ENCODE measurements around the gene BPIFB2.
"Not testable (repeated sequence)": the region's sequence is repeated elsewhere in the genome, so short reads cannot be mapped to it uniquely, and the experiment has no call there.

Gene BPIFB2, protein sequence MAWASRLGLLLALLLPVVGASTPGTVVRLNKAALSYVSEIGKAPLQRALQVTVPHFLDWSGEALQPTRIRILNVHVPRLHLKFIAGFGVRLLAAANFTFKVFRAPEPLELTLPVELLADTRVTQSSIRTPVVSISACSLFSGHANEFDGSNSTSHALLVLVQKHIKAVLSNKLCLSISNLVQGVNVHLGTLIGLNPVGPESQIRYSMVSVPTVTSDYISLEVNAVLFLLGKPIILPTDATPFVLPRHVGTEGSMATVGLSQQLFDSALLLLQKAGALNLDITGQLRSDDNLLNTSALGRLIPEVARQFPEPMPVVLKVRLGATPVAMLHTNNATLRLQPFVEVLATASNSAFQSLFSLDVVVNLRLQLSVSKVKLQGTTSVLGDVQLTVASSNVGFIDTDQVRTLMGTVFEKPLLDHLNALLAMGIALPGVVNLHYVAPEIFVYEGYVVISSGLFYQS

DNA sequence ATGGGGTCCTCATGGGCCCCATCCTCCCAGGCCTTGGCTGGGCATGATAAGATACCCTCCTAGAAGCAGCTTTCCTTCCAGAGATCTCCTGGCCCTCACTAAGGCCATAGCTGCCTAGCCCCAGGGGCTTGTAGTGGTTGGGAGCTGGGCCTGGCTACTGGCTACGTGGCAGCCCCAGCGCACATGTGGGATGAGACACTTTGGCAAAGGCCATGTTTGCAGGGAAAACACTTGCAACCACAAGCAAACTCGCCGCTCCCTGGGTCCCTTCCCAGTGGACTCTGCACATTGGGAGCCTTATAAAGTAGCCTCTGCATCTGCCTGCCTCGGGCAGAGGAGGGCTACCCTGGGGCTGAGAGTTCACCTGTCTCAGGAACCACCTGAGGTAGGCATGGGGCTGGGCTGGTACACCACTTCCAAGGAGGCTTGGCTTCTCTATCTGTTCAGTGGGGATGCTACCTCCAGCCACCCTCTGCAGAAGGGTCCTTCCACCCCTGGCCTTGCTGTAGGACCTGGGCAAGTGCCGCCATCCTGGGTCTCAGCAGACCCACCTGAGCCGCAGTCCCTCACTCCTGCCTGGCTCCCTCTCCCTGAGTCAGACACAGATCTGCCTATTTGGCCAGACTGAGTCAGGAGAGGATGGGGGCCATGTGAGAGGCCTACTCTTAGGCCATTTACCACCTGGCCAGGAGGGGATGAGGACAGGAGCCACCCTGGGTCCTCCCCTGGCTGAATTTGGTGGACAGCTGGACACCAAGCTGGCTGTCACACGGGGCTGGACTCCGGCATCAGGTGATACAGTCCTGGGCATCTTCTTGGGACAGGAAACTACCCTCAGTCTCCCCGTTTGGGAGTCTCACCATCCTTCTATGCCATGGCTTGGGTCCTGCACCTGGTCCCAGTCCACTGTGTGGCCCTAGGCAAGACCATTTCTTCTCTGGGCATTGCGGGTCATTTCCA lies at the start of gene BPIFB2:
BPIFB2 (plus strand) TSS at position 329 of the 960 bp plus-strand sequence. CDS start 871 bp downstream, outside the sequence.
- no peak for DNase-seq (ENCODE audit: low read depth)

DNA sequence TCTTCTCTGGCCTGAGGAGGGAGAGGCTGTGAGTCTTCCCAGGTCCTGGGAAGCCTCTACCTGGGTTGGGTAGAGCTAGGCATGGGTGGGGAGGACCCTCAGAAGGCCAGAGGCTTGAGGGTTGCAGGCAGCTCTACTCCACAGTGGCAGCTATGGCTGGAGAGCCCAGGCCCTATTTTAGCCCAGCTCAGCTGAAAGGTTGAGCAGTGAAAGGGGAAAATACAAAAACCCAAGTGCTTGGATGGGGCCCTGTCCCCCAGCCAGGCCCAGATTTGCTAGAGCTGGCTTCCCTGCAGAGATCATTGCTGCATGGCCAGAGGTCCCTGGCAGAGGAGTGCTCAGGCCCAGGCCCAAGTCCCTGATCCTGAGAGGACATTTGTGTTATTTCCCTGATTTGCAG lies 48.9 kb upstream of the BPIFB2 start:
- no peak for DNase-seq (ENCODE audit: low read depth)

DNA sequence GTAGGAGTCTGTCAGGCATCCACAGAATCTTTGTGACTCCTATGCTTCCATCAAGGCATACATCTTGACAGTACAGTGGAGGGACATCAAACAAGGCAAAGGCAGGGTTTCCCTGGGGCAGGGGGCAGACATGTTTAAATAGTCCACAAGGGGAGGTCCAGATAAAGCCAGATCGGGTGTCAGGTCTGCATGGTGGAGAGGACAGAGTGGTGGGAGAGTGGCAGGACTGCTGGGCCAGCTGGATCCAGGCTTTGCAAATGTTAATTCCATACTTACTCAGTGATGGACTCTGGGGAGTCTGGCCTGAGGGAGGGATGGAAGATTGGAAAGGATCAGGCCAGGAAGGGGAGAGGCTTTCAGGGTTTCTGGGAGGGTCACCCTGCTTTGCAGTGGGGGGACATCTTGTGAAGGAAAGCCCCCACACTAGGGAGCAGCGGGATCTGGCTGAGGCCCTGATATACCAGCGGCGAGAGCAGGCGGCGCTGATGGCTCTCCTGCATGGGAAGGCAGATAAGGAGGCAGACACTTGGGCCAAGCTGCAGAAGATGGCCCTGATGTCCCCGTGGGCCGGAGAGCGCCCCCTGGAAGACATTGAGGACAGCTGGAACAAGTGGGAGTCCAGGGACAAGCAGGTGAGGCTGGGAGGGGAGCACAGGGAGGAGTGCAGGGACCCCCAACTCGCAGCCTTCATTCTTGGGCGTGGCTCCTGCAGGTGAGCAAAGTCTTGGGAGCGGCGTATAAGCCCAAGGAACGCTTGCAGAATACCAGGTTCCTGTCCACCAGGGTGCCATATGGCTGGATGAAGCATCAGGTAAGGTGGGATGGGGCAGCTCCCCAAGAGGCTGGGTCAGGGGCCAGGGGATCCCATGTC lies 47.9 kb upstream of the BPIFB2 start:
- DNase-seq (ENCODE audit: low read depth): no peak

DNA sequence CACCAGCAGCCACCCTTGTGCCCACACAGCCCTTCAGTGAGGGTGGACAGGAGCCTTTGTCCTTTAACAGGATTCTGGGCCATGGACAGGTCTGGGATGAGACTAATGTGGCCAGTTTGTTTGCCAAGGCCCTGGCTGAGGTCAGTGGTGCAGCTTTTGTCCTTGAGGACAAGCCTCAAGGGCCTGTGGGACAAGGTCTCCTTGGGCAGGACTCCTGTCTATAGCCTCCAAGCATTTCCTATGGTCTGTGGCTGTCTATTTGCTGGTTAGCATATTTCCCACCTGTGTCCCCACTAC lies 47.3 kb upstream of the BPIFB2 start:
- no peak for DNase-seq (ENCODE audit: low read depth)

- no peak for DNase-seq (ENCODE audit: low read depth)
These were observed 46.4 kb upstream of the BPIFB2 start for GRCh38 chr20:32960849-32961731.

GRCh38 chr20:32962053-32962452 lies 45.5 kb upstream of the BPIFB2 start:
- DNase-seq (ENCODE audit: low read depth): no peak

DNA sequence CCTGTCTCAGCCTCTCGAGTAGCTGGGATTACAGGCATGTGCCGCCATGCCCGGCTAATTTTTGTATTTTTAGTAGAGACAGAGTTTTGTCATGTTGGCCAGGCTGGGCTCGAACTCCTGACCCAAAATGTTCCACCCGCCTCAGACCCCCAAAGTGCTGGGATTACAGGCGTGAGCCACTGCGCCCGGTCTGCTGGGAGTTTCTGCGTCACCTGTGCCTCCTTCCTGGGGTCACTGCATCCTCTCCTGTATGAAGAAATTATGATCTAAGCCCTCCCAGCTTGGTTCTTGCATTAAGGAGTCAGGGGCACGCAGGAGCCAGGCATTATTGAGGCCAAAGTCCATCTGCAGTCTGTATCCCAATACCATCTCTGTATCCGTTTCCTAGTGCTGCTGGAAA lies 44.9 kb upstream of the BPIFB2 start:
- not testable (repeated sequence) for DNase-seq (ENCODE audit: low read depth)

GRCh38 chr20:32963176-32963575 lies 44.3 kb upstream of the BPIFB2 start:
- no peak for DNase-seq (ENCODE audit: low read depth)

GRCh38 chr20:32964575-32964974 lies 42.9 kb upstream of the BPIFB2 start:
- DNase-seq (ENCODE audit: low read depth): no peak

GRCh38 chr20:32965115-32965514 lies 42.4 kb upstream of the BPIFB2 start:
- DNase-seq (ENCODE audit: low read depth): no peak

DNA sequence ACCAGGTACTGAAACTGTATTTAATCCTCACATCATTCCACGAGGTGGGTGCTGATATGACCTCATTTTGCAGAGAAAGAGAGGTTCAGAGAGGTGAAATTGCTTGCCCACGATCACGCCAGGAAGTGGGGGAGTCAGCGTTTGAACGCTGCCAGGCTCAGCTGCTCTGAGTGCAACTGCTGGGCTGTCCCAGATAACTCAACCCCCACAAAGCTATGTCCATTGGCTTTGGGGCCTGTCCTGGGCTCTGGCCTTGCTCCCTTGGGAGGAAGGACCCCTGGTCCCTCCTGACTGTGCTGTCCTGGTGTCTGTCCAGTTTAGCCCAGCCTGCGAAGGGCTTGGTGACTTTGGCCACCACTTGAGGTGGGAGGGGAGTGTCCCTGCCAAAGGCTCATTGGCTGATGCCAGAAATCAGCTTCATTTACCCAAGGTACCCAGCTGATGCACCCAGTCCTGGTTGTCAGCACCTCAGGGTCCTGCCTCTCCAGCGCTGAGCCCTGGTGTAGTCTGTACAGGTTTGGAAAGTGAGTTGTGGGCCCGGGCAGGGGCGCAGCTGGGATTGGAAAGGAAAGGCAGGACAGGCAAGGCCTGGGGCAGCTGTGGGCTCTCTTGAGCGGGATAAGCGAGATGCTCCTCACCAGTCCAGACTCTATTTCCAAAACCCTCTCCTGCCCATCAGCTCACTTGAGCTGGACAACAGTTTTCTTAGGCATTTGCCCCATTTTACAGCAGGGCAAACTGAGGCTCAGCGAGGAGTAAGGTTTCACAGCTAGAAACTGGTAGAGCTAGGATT lies 41.7 kb upstream of the BPIFB2 start:
- DNase-seq (ENCODE audit: low read depth): no peak

DNA sequence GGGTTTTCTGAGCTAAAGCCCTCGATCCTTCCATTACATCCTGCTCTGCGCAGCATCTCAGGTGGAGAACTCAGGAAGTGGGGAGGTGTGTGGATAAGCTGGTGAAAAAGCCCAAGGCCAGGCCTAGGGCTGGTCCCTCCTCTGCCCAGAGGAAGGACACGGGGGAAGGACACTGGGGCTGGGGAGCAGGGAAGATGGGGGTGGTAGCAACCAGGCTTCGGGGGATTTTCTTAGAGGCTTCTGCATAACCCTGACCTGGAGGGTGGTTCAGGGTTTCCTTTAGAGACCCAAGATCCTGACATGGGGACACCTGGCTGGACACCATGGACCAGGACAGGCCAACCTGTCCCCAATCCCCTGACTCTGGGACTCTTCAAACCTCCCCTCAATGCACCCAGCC lies 41.1 kb upstream of the BPIFB2 start:
- no peak for DNase-seq (ENCODE audit: low read depth)

DNA sequence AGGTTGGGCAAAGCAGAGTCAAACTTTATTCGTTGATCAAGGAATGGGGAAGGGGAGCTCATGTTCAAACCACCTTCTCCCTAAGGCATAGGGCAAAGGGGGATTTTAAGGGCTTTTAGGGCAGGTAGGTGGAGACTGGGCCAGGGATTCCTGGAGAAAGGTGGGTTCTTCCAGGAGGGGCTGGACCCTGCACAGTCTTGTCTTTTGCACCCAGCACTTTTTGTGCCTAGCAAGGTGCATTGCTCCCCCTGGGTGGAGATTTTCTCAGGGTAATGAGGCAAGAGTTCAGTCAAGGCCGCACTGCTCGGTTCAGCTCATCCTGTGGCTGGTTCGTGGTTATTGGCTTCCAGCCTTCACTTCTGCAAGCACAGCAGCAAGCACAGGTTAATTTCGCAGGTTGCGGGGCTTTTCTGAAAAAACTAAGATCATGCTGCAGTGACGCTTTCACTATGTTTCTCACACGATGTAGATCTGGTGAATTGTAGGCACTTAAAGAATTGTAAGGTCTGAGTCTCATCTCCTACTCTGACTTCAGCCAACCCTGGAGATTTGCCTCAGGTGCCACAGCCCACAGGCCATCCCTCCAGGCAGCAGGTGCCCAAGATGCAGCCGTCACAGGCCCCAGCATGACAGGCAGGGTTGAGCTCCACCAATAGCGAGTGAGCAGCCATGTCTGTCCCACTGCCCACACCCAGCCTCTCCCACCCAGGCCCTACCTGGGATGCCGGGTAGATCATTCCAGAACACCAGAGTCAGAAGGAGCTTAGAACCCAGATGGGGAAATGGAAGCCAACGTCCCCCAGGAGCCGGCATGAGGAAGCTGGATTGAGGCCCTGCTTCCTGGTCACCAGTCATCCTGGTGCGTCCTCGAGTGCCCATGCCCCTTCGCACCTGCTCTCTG lies 40.4 kb upstream of the BPIFB2 start:
- DNase-seq (ENCODE audit: low read depth): no peak

- no peak for DNase-seq (ENCODE audit: low read depth)
These were observed 39.5 kb upstream of the BPIFB2 start for GRCh38 chr20:32967961-32968457.

GRCh38 chr20:32968478-32969241 lies 38.8 kb upstream of the BPIFB2 start:
- DNase-seq (ENCODE audit: low read depth): no peak

GRCh38 chr20:32969356-32970114 lies 38.0 kb upstream of the BPIFB2 start:
- no peak for DNase-seq (ENCODE audit: low read depth)

Measured in stimulated activated CD8-positive, alpha-beta memory T cell treated with anti-CD3 and anti-CD28 coated beads, Interleukin-15, amount 100 ng/mL, for 24 hours (primary cell).